Osteoblast (primary cell): ENCODE data around the gene DCAF10. TPM values are rescaled to one million over a fixed set of nuclear protein-coding genes. Genes with fewer than 3 reads are reported as not detected.

Source experiments
- DNase-seq: peaks from one replicate; pipeline ENCODE4 v3.0.0; 2011; ENCODE audit warnings: low spot score, mixed read lengths; ENCODE audit not compliant: insufficient read length; ENCODE audit errors: missing footprints
- H2AFZ ChIP-seq: 2 replicates; pipeline ENCODE4 v1.6.0; 2011; ENCODE audit warnings: mild to moderate bottlenecking, low read length
- H3K27ac ChIP-seq: 2 replicates; pipeline ENCODE4 v1.5.1; 2011; ENCODE audit warnings: mild to moderate bottlenecking, low read depth, low read length, moderate library complexity
- H3K27me3 ChIP-seq: 2 replicates; pipeline ENCODE4 v1.6.0; 2012; ENCODE audit warnings: mild to moderate bottlenecking, control low read depth, inconsistent platforms, low read length, moderate library complexity; ENCODE audit not compliant: insufficient read depth
- H3K36me3 ChIP-seq: 2 replicates; pipeline ENCODE4 v1.5.1; 2011; ENCODE audit warnings: mild to moderate bottlenecking, low read length, control low read depth, moderate library complexity; ENCODE audit not compliant: insufficient read depth
- H3K4me1 ChIP-seq: 2 replicates; pipeline ENCODE4 v1.5.1; 2011; ENCODE audit warnings: mild to moderate bottlenecking, low read length, control low read depth, moderate library complexity; ENCODE audit not compliant: insufficient read depth
- H3K4me2 ChIP-seq: 2 replicates; pipeline ENCODE4 v1.6.0; 2011; ENCODE audit warnings: mild to moderate bottlenecking, low read length; ENCODE audit not compliant: insufficient read depth
- H3K4me3 ChIP-seq: fragments of 200-600 bp; sonication (generic); 3 replicates; pipeline ENCODE4 v1.5.1; 2012; ENCODE audit warnings: mild to moderate bottlenecking, low read length, inconsistent platforms; ENCODE audit not compliant: insufficient read depth
- H3K79me2 ChIP-seq: 2 replicates; pipeline ENCODE4 v1.6.0; 2012; ENCODE audit warnings: mild to moderate bottlenecking, low read length, control low read depth, inconsistent platforms; ENCODE audit not compliant: insufficient read depth
- H3K9me3 ChIP-seq: 2 replicates; pipeline ENCODE4 v1.5.1; 2011; ENCODE audit warnings: low read depth, low read length, control low read depth
- H4K20me1 ChIP-seq: 2 replicates; pipeline ENCODE4 v1.6.0; 2012; ENCODE audit warnings: mild to moderate bottlenecking, low read length, control low read depth; ENCODE audit not compliant: insufficient read depth
- total RNA-seq: library from RNA; depleted of rRNA; stranded (reverse); fragments of >200 nt; gene quantifications from 2 replicates; pipeline ENCODE4 v1.2.3, GENCODE V29; 2012
- TF ChIP-seq, protein P1 (sequence below): IDR thresholded peaks from 2 replicates; pipeline ENCODE4 v1.5.1; 2011; ENCODE audit warnings: mild to moderate bottlenecking, low read depth, low read length, moderate library complexity; ENCODE audit errors: extremely low read depth

The DCAF10 gene
- total RNA-seq, 1 donor, result 30.4 TPM

DNA sequence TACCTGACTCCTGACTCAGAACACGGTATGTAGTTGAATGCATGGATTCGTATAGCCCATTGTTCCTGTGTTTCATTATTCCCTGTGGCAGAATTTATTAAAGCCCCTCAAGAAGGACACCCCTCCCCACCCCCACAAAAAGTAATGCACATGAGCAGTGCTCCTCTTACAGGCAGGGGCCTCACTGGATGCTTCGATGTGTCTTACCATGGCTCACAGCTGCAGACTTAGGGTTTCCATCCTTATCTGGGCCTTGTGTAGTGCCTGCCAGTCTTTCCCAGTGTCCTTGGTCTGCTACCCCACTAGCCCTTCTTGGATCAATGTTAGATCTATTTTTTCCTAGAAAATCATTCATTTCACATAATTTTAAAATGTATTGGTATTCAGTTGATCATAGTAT, 30.6 kb upstream of the DCAF10 start:
- Histone ChIP-seq H3K4me3 (no peak overlapping the region), H3K4me1 (peaks cover 13% of the 10 kb centered on the region), H3K27me3 (no peaks in the 10 kb centered on the region), H2AFZ (no peak overlapping the region), H3K4me2 (no peak overlapping the region), H3K36me3 (peaks cover 12% of the 10 kb centered on the region), H3K27ac (no peak overlapping the region), H3K9me3 (no peaks in the 10 kb centered on the region), H4K20me1 (peaks cover 2% of the 10 kb centered on the region), H3K79me2 (no peaks in the 10 kb centered on the region)
- no peak for DNase-seq
- TF ChIP-seq, protein P1, sequence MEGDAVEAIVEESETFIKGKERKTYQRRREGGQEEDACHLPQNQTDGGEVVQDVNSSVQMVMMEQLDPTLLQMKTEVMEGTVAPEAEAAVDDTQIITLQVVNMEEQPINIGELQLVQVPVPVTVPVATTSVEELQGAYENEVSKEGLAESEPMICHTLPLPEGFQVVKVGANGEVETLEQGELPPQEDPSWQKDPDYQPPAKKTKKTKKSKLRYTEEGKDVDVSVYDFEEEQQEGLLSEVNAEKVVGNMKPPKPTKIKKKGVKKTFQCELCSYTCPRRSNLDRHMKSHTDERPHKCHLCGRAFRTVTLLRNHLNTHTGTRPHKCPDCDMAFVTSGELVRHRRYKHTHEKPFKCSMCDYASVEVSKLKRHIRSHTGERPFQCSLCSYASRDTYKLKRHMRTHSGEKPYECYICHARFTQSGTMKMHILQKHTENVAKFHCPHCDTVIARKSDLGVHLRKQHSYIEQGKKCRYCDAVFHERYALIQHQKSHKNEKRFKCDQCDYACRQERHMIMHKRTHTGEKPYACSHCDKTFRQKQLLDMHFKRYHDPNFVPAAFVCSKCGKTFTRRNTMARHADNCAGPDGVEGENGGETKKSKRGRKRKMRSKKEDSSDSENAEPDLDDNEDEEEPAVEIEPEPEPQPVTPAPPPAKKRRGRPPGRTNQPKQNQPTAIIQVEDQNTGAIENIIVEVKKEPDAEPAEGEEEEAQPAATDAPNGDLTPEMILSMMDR, result no peak

DNA sequence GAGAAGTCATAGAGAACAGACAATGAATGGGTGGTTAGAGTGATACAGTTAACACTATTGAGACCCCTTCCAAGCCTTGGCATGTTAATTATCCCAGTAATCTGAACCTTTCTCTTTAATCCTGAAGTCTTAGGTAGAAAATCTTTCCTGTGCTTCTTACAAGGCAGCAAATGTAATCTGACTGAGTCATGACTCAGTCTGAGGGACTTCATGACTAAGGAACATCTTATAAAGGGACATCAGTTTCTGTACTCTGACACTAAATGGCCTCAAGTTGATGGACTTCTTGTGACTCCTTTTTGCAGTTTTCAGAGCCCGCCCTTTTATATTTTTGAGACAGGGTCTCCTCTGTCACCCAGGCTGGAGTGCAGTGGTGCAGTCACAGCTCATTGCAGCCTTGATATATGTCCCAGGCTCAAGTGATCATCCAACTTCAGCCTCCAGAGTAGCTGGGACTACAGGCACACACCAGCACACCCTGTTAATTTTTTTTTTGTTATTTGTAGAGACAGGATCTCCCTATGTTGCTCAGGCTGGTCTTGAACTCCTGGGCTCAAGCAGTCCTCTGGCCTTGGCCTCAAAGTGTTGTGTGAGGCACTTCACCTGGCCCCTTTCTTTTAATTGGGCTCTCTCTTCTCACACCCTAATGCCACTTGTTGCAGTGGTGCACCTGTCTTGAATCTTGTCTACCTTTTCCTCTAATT, 25.2 kb upstream of the DCAF10 start:
- Histone ChIP-seq H3K27me3 (no peaks in the 10 kb centered on the region), H3K4me1 (peaks cover 29% of the 10 kb centered on the region), H3K36me3 (peaks cover 50% of the 10 kb centered on the region), H3K4me2 (no peak overlapping the region), H3K27ac (peak overlapping the region; percentile 21), H2AFZ (no peak overlapping the region), H3K4me3 (no peak overlapping the region), H3K9me3 (no peaks in the 10 kb centered on the region), H4K20me1 (peaks cover 5% of the 10 kb centered on the region), H3K79me2 (no peaks in the 10 kb centered on the region)
- TF ChIP-seq, protein P1, result no peak
- no peak for DNase-seq

DNA sequence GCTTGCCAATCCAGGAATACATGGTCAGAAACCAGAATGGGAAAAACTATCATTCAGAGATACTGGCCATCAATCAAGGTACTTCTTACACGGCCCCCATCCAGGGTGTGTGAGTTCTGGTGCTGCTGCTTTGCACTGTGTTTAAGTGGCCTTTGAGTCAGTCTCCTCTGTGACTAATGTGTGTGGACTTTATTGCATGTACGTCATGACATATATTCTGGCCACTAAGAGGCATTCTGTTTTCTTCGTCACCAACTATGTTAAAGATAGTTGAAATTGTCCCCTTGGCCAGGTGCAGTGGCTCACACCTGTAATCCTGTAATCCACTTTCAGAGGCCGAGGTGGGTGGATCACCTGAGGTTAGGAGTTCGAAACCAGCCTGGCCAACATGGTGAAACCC, 24.3 kb upstream of the DCAF10 start:
- TF ChIP-seq, protein P1, result no peak
- DNase-seq, result no peak
- H2AFZ ChIP-seq, result no peak overlapping the region
- H3K9me3 ChIP-seq, result no peaks in the 10 kb centered on the region
- no peak overlapping the region for H3K4me2 ChIP-seq
- no peaks in the 10 kb centered on the region for H3K27me3 ChIP-seq
- peaks cover 53% of the 10 kb centered on the region for H3K36me3 ChIP-seq
- no peak overlapping the region for H3K4me3 ChIP-seq
- peaks cover 5% of the 10 kb centered on the region for H4K20me1 ChIP-seq
- peaks cover 29% of the 10 kb centered on the region for H3K4me1 ChIP-seq
- peaks cover 2% of the 10 kb centered on the region for H3K79me2 ChIP-seq
- H3K27ac ChIP-seq, result no peak overlapping the region

DNA sequence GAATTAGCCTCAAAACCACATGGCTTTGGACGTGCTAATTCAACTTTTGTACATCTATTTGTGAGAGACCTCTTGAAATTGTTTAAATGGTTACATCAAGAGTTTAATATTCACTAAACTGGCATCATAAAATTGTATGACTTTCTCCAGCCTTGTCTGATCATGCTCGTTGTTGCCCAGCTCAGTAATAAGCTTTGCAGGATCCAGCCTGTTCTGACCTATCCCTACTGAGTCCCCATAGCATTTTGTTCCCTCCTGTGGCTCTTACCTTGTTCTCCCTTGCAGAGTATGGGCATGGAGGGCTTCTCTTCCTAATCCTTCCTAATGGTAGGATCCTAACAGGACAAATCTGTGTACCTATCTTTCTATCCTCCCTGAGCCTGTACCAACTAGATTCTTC, 22.1 kb upstream of the DCAF10 start:
- no peak for DNase-seq
- no peak overlapping the region for H3K27ac ChIP-seq
- no peaks in the 10 kb centered on the region for H3K27me3 ChIP-seq
- peaks cover 5% of the 10 kb centered on the region for H4K20me1 ChIP-seq
- peaks cover 23% of the 10 kb centered on the region for H3K79me2 ChIP-seq
- H2AFZ ChIP-seq, result no peak overlapping the region
- H3K9me3 ChIP-seq, result no peaks in the 10 kb centered on the region
- no peak overlapping the region for H3K4me2 ChIP-seq
- TF ChIP-seq, protein P1, result no peak
- peaks cover 32% of the 10 kb centered on the region for H3K4me1 ChIP-seq
- H3K36me3 ChIP-seq, result peaks cover 70% of the 10 kb centered on the region
- no peak overlapping the region for H3K4me3 ChIP-seq
